NCI-H2171 treated with DMSO at 0.1 percent for 48 hours (cell line): ENCODE results near the gene TRABD2B.
A peak's percentile ranks its signal among the peaks of the same experiment; 100 is the strongest.

Source experiments
- DNase-seq: peaks from one replicate; lab custom pipeline; 2025; lab: John Stamatoyannopoulos, UW

The TRABD2B gene

GRCh38 chr1:47757226-47757975, 239.8 kb downstream of the TRABD2B start:
- DNase-seq: no peak

DNA sequence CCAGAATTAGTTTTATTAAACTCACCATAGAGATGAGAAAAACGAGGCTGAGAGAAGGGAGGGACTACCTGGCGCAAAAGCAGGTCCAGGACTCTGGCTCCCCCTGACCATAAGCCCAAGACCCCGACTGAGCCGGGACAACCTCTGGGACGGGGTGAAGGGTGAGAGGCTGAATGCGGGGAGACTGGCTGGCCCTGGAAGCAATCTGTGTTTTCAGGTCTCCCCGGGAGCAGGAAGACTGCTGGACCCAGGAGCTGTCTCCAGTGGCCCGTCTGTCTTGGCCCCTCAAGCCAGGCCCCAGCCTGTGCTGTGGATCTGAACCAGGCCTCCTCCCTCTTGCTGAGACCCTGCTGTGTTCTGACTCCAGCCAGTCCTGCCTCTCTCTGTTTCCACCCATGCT, 240.8 kb downstream of the TRABD2B start:
- no peak for DNase-seq

DNA sequence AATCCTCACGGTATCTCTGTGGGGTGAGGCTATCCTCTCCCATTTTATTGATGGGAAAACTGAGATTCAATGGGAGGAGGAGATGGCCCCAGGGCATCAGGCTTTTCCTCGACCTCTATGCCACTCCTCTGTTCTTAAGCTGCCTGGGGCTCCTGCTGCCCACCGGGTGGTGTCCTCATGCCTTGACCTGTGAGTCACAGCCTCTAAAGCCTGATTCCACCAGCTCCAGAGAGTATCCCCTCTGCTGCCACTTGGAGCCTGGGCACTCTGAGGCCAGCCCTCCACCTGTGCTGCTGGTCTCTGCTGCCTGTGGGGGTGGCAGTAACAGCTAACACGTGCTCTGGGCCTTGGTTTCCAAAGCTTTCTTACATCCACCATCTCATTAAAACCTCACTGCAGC, 241.2 kb downstream of the TRABD2B start:
- DNase-seq: no peak

DNA sequence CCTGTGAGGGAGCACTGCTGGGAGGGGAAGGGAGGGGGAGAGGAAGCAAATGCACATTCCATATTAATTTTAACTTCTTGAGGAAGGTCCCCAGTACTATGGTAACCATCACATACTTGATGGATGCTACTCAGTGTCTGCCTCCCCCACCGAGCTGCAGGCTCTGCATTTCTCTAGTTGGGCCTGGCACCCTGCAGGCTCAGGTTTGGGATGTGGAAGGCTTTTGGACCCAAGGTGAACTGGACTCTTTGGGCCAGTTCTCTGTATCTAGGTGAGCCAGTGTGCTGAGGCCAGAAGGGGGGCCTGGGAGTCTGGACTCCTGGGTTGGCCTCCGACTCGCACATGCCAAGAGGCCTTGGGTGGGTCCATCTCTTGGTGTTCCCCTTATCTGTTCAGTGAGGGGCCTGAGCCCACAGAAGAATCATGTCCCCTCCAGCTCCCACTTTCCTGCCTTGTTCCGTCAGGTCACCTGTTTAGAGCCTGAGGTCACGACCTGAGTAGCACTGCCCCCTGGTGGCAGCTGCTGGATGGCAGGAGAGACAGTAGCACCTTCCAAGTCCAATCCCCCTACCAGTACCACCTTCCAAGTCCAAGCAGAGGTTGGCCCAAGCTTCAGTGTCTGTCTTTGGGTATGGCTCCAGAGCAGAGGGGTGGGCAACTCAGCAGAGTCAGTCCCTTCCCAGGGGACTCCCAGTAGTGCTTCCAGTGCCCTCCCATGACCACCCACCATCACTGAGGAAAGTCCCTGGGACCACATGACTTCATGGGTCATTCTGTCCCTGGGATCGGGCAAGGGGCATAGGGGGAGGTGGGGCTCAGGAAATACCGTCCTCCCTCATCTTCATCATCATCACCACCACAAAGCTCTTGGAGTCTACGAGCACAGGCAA, 241.8 kb downstream of the TRABD2B start:
- no peak for DNase-seq

DNA sequence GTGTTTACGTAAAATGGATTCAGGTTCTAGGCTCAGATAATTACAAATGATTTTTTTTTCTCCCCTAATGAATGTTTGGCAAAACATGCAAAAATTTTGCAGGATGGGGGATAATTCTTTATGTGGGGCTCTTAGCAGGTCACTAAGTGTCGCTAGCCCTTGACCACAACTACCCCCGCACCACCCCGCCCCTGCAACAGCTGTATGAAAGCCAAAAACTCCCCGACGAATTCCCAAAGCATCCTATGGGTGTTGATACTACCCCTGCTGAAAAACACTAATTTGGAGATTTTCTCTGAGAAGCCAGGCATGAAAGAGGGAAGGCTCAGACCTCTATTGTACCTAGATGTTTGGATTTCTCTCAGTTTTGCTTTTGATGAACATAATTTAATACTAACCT, 243.0 kb downstream of the TRABD2B start:
- no peak for DNase-seq

GRCh38 chr1:47753808-47754207, 243.4 kb downstream of the TRABD2B start:
- no peak for DNase-seq

DNA sequence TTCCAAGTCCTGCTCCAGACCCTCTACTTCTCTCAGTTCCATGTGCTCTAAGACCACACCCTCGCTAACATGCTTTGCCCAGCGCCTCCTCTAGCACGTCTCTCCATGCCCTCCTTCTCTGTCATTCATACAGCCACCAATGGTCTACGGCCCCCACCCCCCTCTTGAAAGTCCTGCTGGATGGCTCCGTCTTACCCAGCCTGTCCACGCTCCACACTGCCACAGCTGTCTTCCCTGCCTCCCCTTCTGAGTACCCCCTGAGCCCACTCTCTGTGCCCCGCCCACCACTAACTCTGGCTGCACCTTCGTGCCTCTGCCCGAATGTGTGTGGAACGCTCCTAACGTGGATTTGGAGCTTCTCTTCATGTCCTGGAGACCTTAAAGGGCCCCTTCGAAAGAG, 244.6 kb downstream of the TRABD2B start:
- DNase-seq: no peak

GRCh38 chr1:47751996-47752451, 245.2 kb downstream of the TRABD2B start:
- no peak for DNase-seq

DNA sequence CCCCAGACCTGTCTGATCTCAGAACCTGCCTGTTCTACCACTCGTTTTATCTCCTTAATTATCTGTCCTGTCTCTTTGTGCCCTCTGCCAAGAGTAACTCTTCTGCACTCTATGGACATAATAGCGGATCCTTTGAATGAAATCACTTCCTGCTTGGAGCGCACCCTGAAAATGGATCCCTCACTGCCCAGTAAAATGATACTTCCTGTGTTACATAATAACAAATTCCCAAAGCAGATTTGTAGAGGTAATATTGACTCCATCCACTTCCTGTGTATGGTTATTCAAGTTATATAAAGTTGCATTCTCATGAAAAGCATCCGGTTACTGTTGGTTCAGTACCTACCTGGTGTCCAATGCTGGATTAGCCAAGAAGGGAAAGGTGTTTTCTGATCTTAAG, 246.0 kb downstream of the TRABD2B start:
- peak; percentile 19 for DNase-seq

- DNase-seq: no peak
These were observed 251.2 kb downstream of the TRABD2B start for GRCh38 chr1:47745715-47746609.

GRCh38 chr1:47742890-47743760, 254.1 kb downstream of the TRABD2B start:
- DNase-seq: no peak

GRCh38 chr1:47738560-47739182, 258.5 kb downstream of the TRABD2B start:
- no peak for DNase-seq

GRCh38 chr1:47732489-47732888, 264.7 kb downstream of the TRABD2B start:
- DNase-seq: no peak

DNA sequence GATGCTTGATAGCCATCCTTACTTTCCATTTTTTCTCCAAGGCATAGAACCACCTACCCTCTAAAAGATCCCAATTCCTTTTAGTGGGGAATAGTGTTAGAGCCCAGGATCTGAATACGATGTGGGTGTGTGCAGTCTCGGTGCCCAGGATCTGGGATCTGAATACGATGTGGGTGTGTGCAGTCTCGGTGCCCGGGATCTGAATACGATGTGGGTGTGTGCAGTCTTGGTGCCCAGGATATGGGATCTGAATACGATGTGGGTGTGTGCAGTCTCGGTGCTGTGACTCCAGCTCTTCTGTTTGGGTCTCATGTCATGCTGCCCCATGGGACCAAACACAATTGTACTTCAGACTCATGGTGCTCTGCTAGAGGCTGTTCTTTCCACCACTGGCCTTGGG, 265.5 kb downstream of the TRABD2B start:
- no peak for DNase-seq

GRCh38 chr1:47729685-47730084, 267.5 kb downstream of the TRABD2B start:
- no peak for DNase-seq

GRCh38 chr1:47727697-47728085, 269.5 kb downstream of the TRABD2B start:
- no peak for DNase-seq

- DNase-seq: no peak
These were observed 270.0 kb downstream of the TRABD2B start for GRCh38 chr1:47727051-47727696.

- peak; percentile 81 for DNase-seq
These were observed 271.0 kb downstream of the TRABD2B start for GRCh38 chr1:47725992-47726855.

GRCh38 chr1:47725511-47725991, 271.6 kb downstream of the TRABD2B start:
- DNase-seq: no peak
